Esophagus (tissue), 2 donors: ENCODE measurements around the gene DDX47. TPM values are rescaled to one million over a fixed set of nuclear protein-coding genes. Genes with fewer than 3 reads are reported as not detected.
A peak's percentile ranks its signal among the peaks of the same experiment; 100 is the strongest.

ENCODE experiments used
- H3K27ac ChIP-seq, 2 donors: one replicate each; pipeline ENCODE4 v1.5.1; 2013; ENCODE audit warnings: low read depth in 2 of 2, mild to moderate bottlenecking in 2 of 2, inconsistent platforms in 1 of 2, low read length in 1 of 2, moderate library complexity in 1 of 2
- H3K27me3 ChIP-seq, 2 donors: one replicate each; pipeline ENCODE4 v1.6.1; 2013; ENCODE audit warnings: low read length in 2 of 2, control low read depth in 1 of 2, mild to moderate bottlenecking in 1 of 2; ENCODE audit not compliant: insufficient read depth in 2 of 2, control insufficient read depth in 1 of 2
- H3K36me3 ChIP-seq, 2 donors: one replicate each; pipeline ENCODE4 v1.6.1; 2013; ENCODE audit warnings: low read length in 1 of 2; ENCODE audit not compliant: control insufficient read depth in 2 of 2, insufficient read depth in 2 of 2
- H3K4me1 ChIP-seq, 2 donors: one replicate each; pipeline ENCODE4 v1.6.1; 2013; ENCODE audit warnings: low read length in 1 of 2; ENCODE audit not compliant: control insufficient read depth in 2 of 2, insufficient read depth in 2 of 2
- H3K4me3 ChIP-seq, 2 donors: one replicate each; pipeline ENCODE4 v1.5.1; 2013; ENCODE audit warnings: low read length in 2 of 2, mild to moderate bottlenecking in 2 of 2, low read depth in 1 of 2, moderate library complexity in 1 of 2
- H3K9me3 ChIP-seq, 2 donors: one replicate each; pipeline ENCODE4 v1.6.1; 2013; ENCODE audit warnings: mild to moderate bottlenecking in 2 of 2, low read depth in 1 of 2, low read length in 1 of 2, moderate library complexity in 1 of 2; ENCODE audit not compliant: control insufficient read depth in 2 of 2, insufficient read depth in 1 of 2
- WGBS, 2 donors: extraction: QIAGEN DNeasy Blood & Tissue Kit; methylation state at CpG; one replicate each; pipeline ENCODE4 v1.1.7; 2013; 5-methylcytosine and 5-hydroxymethylcytosine counted together
- polyA plus RNA-seq, 2 donors: library from polyadenylated mRNA; stranded (reverse); fragments of 200-250 nt; gene quantifications; one replicate each; pipeline ENCODE4 v1.2.3, GENCODE V29; 2013
- donor health status: healthy with polysubstance abuse.
- donor health status: Bipolar disorder and iron deficiency.

The DDX47 gene
- polyA plus RNA-seq, 2 donors, result 17.7 to 33.4 TPM

DNA sequence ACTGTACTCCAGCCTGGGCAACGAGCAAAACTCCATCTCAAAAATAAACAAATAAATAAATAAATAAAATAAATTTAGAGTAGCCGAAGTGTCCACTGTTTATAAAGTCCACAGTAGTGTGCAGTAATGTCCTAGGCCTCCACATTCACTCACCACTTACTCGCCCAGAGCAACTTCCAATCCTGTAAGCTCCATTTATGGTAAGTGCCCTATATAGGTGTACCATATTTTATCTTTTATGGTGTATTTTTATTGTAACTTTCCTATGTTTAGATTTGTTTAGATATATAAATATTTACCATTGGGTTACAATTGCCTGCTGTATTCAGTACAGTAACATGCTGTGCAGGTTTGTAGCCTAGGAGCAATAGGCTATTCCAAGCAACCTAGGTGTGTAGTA is 40.3 kb downstream of the DDX47 start:
- WGBS, 2 donors, result 60 to 65% methylated on average over 3 of the region's 3 CpGs
- Histone ChIP-seq H3K27me3 (no peaks in the 10 kb centered on the region), H3K9me3 (no peaks in the 10 kb centered on the region), H3K4me1 (no peaks in the 10 kb centered on the region), H3K4me3 (no peak overlapping the region), H3K27ac (no peak overlapping the region), H3K36me3 (no peaks in the 10 kb centered on the region)

DNA sequence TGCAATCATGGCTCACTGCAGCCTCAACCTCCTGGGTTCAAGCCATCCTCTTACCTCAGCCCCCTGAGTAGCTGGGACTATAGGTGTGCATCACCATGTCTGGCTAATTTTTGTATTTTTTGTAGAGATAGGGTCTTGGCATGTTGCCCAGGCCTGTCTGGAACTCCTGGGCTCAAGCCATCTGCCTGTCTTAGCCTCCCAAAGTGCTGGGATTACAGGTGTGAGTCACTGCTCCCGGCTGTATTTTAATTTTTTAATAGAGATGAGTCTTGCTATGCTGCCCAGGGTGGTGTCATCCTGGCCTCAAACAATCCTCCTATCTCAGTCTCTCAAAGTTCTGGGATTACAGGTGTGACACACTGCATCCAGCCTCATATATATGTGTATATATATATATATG is 46.5 kb downstream of the DDX47 start:
- 35 to 43% methylated on average over 1 of the region's 1 CpG for WGBS, 2 donors
- H3K27ac ChIP-seq, result no peak overlapping the region
- no peaks in the 10 kb centered on the region for H3K9me3 ChIP-seq
- no peaks in the 10 kb centered on the region for H3K36me3 ChIP-seq
- no peaks in the 10 kb centered on the region for H3K4me1 ChIP-seq
- H3K27me3 ChIP-seq, result no peaks in the 10 kb centered on the region
- no peak overlapping the region for H3K4me3 ChIP-seq

DNA sequence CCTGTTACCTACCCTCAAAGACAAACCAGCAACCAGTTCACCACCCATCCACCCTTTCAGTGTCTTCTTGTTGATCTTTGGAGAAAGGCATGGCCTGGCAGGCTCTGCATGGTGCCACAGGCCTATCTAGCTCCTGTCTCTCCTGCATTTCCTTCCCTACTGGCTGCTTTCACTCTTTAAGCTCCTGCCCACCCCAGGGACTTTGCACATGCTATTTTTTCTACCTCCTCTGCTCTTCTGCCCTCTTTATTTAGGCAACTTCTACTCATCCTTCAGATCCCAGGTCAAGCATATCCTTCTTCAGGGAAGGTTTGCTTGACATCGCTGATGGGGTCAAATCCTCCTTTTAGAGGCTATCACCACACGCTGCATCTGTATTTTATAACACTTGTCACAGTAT is 51.1 kb downstream of the DDX47 start:
- H3K9me3 ChIP-seq, result no peaks in the 10 kb centered on the region
- H3K36me3 ChIP-seq, result no peaks in the 10 kb centered on the region
- no peak overlapping the region for H3K27ac ChIP-seq
- 97 to 99% methylated on average over 2 of the region's 2 CpGs for WGBS, 2 donors
- no peaks in the 10 kb centered on the region for H3K27me3 ChIP-seq
- no peak overlapping the region for H3K4me3 ChIP-seq
- no peaks in the 10 kb centered on the region for H3K4me1 ChIP-seq

DNA sequence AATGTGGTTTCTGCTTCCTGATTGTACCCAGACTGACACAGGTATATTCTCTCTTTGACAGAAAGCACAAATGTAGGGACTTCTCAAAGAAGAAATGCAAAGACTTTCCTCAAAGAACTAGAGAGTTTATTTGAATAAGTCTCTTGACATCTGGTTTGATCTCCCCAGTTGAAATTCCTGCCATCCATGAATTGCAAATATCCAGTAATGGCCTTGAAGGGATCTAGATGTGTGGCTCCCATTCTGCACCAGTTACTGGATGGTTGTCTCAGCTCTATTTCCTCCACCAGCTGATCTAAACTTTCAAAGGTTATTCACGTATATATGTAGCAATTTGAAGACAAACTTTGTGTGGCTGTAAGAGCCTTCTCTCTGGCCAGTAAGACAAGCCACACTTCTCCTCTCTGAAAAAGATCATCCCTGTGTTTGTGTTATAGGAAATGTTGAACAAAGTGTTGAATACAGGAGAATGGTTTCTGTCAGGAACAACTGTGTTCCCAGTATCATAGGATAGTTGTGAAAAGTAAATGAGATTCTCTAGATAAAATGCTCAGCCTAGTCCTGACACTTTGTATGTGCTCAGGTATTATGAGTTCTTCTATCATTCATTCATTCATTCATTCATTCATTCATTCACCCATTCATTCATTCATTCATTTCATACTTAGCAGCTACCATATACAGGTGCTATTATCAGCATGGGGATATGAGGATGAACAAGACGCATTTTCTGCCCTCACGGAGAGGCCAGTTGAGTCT is 55.5 kb downstream of the DDX47 start:
- Histone ChIP-seq H3K27me3 (no peaks in the 10 kb centered on the region), H3K27ac (no peak overlapping the region), H3K4me1 (peaks cover 0 to 2% of the 10 kb centered on the region in 2 donors), H3K36me3 (no peaks in the 10 kb centered on the region), H3K4me3 (no peak overlapping the region), H3K9me3 (no peaks in the 10 kb centered on the region)
- 88 to 92% methylated on average over 3 of the region's 3 CpGs for WGBS, 2 donors

DNA sequence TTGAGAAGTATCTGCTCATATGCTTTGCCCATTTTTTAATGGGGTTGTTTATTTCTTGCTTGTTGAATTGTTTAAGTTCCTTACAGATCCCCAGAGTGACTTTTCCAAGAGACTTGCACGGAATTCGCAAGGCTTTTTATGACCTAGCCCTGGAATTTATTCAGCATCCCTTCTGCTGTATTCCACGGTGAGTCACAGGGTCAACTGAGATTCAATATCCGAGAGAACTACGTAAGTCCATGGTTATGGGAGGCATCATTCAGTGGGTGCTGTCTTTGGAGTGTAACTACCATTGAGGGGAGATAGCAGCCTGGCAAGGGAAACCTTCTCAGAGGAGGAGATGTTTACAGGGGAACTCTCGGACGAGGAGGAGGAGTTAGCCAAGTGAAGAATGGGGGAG is 57.3 kb downstream of the DDX47 start:
- H3K27me3 ChIP-seq, result no peaks in the 10 kb centered on the region
- H3K36me3 ChIP-seq, result no peaks in the 10 kb centered on the region
- no peak overlapping the region for H3K4me3 ChIP-seq
- H3K9me3 ChIP-seq, result no peaks in the 10 kb centered on the region
- peaks cover 0 to 2% of the 10 kb centered on the region in 2 donors for H3K4me1 ChIP-seq
- no peak overlapping the region for H3K27ac ChIP-seq
- 86 to 91% methylated on average over 7 of the region's 7 CpGs for WGBS, 2 donors

DNA sequence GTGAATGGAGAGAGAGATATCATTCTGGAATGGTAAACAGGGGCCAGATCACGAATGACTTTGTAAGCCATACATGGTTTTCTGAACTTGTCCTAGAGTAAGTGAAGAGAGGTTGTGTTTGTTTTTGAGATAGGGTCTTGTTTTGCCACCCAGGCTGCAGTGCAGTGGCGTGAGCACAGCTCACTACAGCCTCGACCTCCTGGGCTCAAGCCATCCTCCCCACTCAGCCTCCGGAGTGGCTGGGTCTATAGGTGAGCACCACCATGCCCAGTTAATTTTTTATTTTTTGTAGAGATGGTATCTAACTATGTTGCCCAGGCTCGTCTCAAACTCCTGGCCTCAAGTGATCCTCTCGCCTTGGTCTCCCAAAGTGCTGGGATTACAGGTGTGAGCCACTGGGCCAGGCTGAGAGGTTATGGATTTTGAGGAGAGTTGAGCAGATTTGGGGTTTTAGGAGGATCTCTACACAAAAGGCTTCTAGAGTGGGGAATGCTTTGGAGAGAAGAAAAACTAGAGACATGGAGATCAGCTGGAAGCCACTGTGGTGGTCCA is 58.5 kb downstream of the DDX47 start:
- Histone ChIP-seq H3K27ac (no peak overlapping the region), H3K9me3 (no peaks in the 10 kb centered on the region)

DNA sequence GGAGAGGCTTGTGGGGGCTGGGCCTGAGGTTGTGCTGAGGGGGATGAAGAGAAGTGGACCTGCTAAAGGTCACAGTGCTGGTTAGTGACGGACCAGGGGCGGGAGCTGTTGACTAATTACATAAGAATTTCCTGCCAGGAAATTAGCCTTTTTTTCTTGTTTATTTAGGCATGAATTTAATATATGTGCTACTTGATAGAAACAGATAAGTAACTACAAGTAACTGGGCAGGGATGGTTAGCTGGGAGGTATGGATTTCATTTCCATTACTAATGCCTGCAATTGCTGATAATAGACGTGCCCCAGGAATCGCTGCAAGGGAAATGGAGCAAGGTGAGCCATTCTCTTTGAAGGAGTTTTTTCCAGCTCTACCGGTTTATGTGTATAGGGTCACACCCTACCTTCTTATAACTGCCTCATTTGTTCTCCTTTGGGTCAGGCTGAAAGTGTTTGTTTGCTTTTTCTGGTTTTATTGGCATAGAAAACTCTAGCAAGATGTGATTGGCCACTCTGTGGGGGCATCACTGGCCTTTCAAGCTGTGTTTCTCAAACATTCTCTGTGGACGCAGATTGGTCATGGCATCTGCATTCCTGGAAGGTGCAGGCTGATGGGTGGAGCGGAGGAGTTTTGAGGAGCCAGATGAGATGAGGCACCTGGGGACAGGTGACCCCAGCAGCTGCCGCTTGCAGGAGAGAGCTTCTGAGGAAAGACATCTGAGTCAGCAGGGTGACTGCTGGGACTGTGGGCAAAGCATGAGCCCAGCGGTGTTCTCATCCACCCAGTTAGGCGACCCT is 59.2 kb downstream of the DDX47 start:
- Histone ChIP-seq H3K27ac (peak overlapping the region; percentile 78 to 86), H3K4me1 (peaks cover 0 to 2% of the 10 kb centered on the region in 2 donors), H3K4me3 (no peak overlapping the region), H3K36me3 (no peaks in the 10 kb centered on the region), H3K27me3 (no peaks in the 10 kb centered on the region), H3K9me3 (no peaks in the 10 kb centered on the region)
- WGBS, 2 donors, result 50 to 52% methylated on average over 10 of the region's 10 CpGs

More for the DNA sequence above, 58.5 kb downstream of the DDX47 start:
- 82 to 91% methylated on average over 6 of the region's 6 CpGs for WGBS, 2 donors
- H3K27me3 ChIP-seq, result no peaks in the 10 kb centered on the region
- H3K4me1 ChIP-seq, result peaks cover 0 to 2% of the 10 kb centered on the region in 2 donors
- H3K4me3 ChIP-seq, result no peak overlapping the region
- H3K36me3 ChIP-seq, result no peaks in the 10 kb centered on the region

DNA sequence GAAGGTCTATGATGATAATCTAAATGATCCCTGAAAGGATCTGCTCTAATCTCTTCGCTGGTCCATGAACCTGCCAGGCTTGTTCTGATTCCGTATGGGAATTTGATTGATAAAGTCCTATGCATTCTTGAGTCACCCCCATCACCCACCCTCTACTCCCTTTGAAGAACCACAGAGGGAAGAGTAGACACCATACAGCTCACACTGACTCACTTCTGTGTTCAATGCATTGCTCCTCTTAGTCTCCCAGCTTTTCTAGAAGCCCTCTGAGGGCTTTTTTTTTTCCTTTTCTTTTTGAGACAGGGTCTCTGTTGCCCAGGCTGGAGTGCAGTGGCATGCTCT is 59.8 kb downstream of the DDX47 start:
- Histone ChIP-seq H3K27me3 (no peaks in the 10 kb centered on the region), H3K36me3 (no peaks in the 10 kb centered on the region), H3K27ac (peak overlapping the region; percentile 78 to 86), H3K4me3 (no peak overlapping the region), H3K4me1 (peaks cover 0 to 2% of the 10 kb centered on the region in 2 donors), H3K9me3 (no peaks in the 10 kb centered on the region)
- 53% methylated on average over 2 of the region's 2 CpGs for WGBS, 2 donors

DNA sequence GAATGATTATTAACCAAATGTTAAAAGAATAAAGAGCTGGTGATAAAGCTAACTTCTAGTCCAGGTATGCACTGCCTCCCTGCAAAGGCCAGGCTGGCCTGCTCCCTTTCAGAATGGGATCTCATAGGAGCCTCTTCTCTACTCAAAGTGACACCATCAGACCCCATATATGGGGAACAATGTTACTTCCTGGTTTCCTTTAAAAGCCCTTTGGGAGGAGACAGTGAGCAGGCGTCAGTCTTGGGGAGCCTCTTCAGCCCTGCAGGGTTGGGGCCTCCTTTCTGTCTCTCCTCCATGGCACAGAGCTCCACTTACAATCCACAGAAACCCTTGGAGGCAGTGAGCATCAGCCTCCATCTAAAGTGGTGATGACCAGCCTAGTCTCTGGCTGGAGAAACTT is 60.9 kb downstream of the DDX47 start:
- no peak overlapping the region for H3K27ac ChIP-seq
- no peak overlapping the region for H3K4me3 ChIP-seq
- no peaks in the 10 kb centered on the region for H3K9me3 ChIP-seq
- WGBS, 2 donors, result 75 to 79% methylated on average over 1 of the region's 1 CpG
- H3K27me3 ChIP-seq, result no peaks in the 10 kb centered on the region
- H3K36me3 ChIP-seq, result no peaks in the 10 kb centered on the region
- H3K4me1 ChIP-seq, result peaks cover 0 to 2% of the 10 kb centered on the region in 2 donors
